ENCODE data around the gene ANGPTL8. TPM values are rescaled to one million over a fixed set of nuclear protein-coding genes. Genes with fewer than 3 reads are reported as not detected.

Gene ANGPTL8
- total and polyA plus RNA-seq, 10 donors: 0.30 TPM; not detected in 9

- 90 to 99% (median 94%) methylated on average over 7 of the region's 7 CpGs for WGBS, 5 donors
- H3K36me3 ChIP-seq: peaks cover 0 to 73% (median 18%) of the 10 kb centered on the region in 6 donors
- H3K4me1 ChIP-seq: no peaks in the 10 kb centered on the region
- no peaks in the 10 kb centered on the region for H3K27me3 ChIP-seq (replicated peaks in 1 of 7)
- no peak overlapping the region for H3K27ac ChIP-seq
- no peak for DNase-seq
- peaks cover 0 to 17% (median 12%) of the 10 kb centered on the region in 8 donors for H3K9me3 ChIP-seq
- intact Hi-C loops (cut with DNase I; ENCODE audit: low total_unique reads): no loop called here
- TF ChIP-seq POLR2AphosphoS5 (IDR thresholded peaks at IDR 0.05) (no peak), POLR2A (IDR thresholded peaks at IDR 0.05) (no peak), CTCF (IDR thresholded peaks at IDR 0.05 in 8 of 11, conservative IDR thresholded peaks at IDR 0.05 in 3 of 11) (no peak)
- H3K4me3 ChIP-seq: no peak overlapping the region
Measured at GRCh38 chr19:11224429-11224828, 15.0 kb upstream of the ANGPTL8 start.

GRCh38 chr19:11225172-11225571 is 14.2 kb upstream of the ANGPTL8 start:
- TF ChIP-seq POLR2A (IDR thresholded peaks at IDR 0.05) (no peak), CTCF (IDR thresholded peaks at IDR 0.05 in 8 of 11, conservative IDR thresholded peaks at IDR 0.05 in 3 of 11) (no peak), POLR2AphosphoS5 (IDR thresholded peaks at IDR 0.05) (no peak)
- intact Hi-C loops (cut with DNase I; ENCODE audit: low total_unique reads): no loop called here
- Histone ChIP-seq H3K27me3 (replicated peaks in 1 of 7) (no peaks in the 10 kb centered on the region), H3K4me3 (no peak overlapping the region), H3K27ac (no peak overlapping the region), H3K36me3 (peaks cover 0 to 74% (median 18%) of the 10 kb centered on the region in 6 donors), H3K4me1 (no peaks in the 10 kb centered on the region), H3K9me3 (peaks cover 0 to 17% (median 12%) of the 10 kb centered on the region in 8 donors)
- DNase-seq: no peak
- 91 to 95% (median 94%) methylated on average over 5 of the region's 5 CpGs for WGBS, 5 donors

GRCh38 chr19:11225815-11226214 is 13.6 kb upstream of the ANGPTL8 start:
- Histone ChIP-seq H3K9me3 (peaks cover 0 to 13% (median 11%) of the 10 kb centered on the region in 8 donors), H3K27ac (no peak overlapping the region), H3K4me1 (no peaks in the 10 kb centered on the region), H3K27me3 (replicated peaks in 1 of 7) (no peaks in the 10 kb centered on the region), H3K4me3 (no peak overlapping the region), H3K36me3 (peaks cover 0 to 79% (median 18%) of the 10 kb centered on the region in 6 donors)
- TF ChIP-seq POLR2A (IDR thresholded peaks at IDR 0.05): no peak
- TF ChIP-seq CTCF (IDR thresholded peaks at IDR 0.05 in 8 of 11, conservative IDR thresholded peaks at IDR 0.05 in 3 of 11): no peak
- TF ChIP-seq POLR2AphosphoS5 (IDR thresholded peaks at IDR 0.05): no peak
- no peak for DNase-seq
- intact Hi-C loops (cut with DNase I; ENCODE audit: low total_unique reads): no loop called here
- 95 to 100% (median 99%) methylated on average over 3 of the region's 3 CpGs for WGBS, 5 donors

GRCh38 chr19:11226716-11227166 is 12.7 kb upstream of the ANGPTL8 start:
- no peaks in the 10 kb centered on the region for H3K27me3 ChIP-seq (replicated peaks in 1 of 7)
- peaks cover 0 to 4% (median 2%) of the 10 kb centered on the region in 8 donors for H3K9me3 ChIP-seq
- intact Hi-C loops (cut with DNase I; ENCODE audit: low total_unique reads): no loop called here
- peaks cover 0 to 76% (median 12%) of the 10 kb centered on the region in 6 donors for H3K36me3 ChIP-seq
- no peaks in the 10 kb centered on the region for H3K4me1 ChIP-seq
- H3K4me3 ChIP-seq: no peak overlapping the region
- H3K27ac ChIP-seq: no peak overlapping the region
- no peak for TF ChIP-seq POLR2A (IDR thresholded peaks at IDR 0.05)
- TF ChIP-seq POLR2AphosphoS5 (IDR thresholded peaks at IDR 0.05): no peak
- no peak for TF ChIP-seq CTCF (IDR thresholded peaks at IDR 0.05 in 8 of 11, conservative IDR thresholded peaks at IDR 0.05 in 3 of 11)
- WGBS, 5 donors: 27 to 45% (median 40%) methylated on average over 1 of the region's 1 CpG
- DNase-seq: no peak
